Left lung (tissue), 10 donors: ENCODE results near the gene TBC1D10A. TPM values are rescaled to one million over a fixed set of nuclear protein-coding genes. Genes with fewer than 3 reads are reported as not detected.

ENCODE experiments used
- ATAC-seq: fragments of 200-7000 bp; cut with Tn5 transposase; one replicate; pipeline ENCODE4 v1.9.1; 2020; ENCODE audit warnings: moderate library complexity
- DNase-seq, 4 donors: peaks; one replicate each; pipeline ENCODE4 v3.0.0-alpha.2; 2013 to 2020
- H3K27ac ChIP-seq, 2 donors: fragments of 200-600 bp; sonication (generic) in 1 of 2; one replicate each; pipeline versions ENCODE4 v1.5.0 to v1.8.0; 2020 to 2021
- H3K27me3 ChIP-seq, 2 donors: fragments of 200-600 bp; sonication (generic) in 1 of 2; one replicate each; pipeline versions ENCODE4 v1.5.0 to v1.8.0; 2020 to 2021
- H3K36me3 ChIP-seq, 2 donors: fragments of 200-600 bp; sonication (generic) in 1 of 2; one replicate each; pipeline versions ENCODE4 v1.5.0 to v1.8.0; 2020 to 2021
- H3K4me1 ChIP-seq, 2 donors: fragments of 200-600 bp; one replicate each; pipeline ENCODE4 v1.8.0; 2021
- H3K4me3 ChIP-seq, 2 donors: fragments of 200-600 bp; sonication (generic) in 1 of 2; one replicate each; pipeline versions ENCODE4 v1.5.0 to v1.8.0; 2020 to 2021; ENCODE audit warnings: mild to moderate bottlenecking in 1 of 2
- H3K9me3 ChIP-seq, 2 donors: fragments of 200-600 bp; sonication (generic) in 1 of 2; one replicate each; pipeline versions ENCODE4 v1.5.0 to v1.8.0; 2020 to 2021
- intact Hi-C, 2 donors: fragments of 100-400 bp; cut with DNase I; formaldehyde crosslinking; loops; one replicate each; pipeline versions ENCODE4 v1.11.2 to v1.14.2; 2022
- polyA plus RNA-seq, 6 donors: library from polyadenylated mRNA; unstranded; fragments of 120-200 nt; gene quantifications; one replicate each; pipeline ENCODE4 v1.2.1, GENCODE V29; 2013; ENCODE audit not compliant: insufficient read length in 6 of 6
- total RNA-seq, 2 donors: library from RNA; stranded (reverse); fragmentation: NEBNext Ultra II Directional; extraction: Animal tissue kit (Norgen Biotek cat#: 25700); gene quantifications; one replicate each; pipeline ENCODE4 v1.2.1, GENCODE V29; 2021
- TF ChIP-seq, protein P1 (sequence below), 2 donors: fragments of 200-600 bp; sonication (generic) in 1 of 2; IDR thresholded peaks; one replicate each; pipeline versions ENCODE4 v1.5.0 to v1.8.0; 2021; ENCODE audit warnings: antibody characterized with exemption in 2 of 2
- donor health status: DM: no; HTN: yes; CAD: no.
- donor health status: DM: no; HTN: no; CAD: no.

TBC1D10A gene
- total and polyA plus RNA-seq, 8 donors, result 15.4 to 25.4 (median 18.2) TPM

GRCh38 chr22:30305519-30305905 is 21.2 kb downstream of the TBC1D10A start:
- Histone ChIP-seq H3K27me3 (no peaks in the 10 kb centered on the region), H3K27ac (peak overlapping the region; percentile 85 to 88), H3K36me3 (peaks cover 0 to 7% of the 10 kb centered on the region in 2 donors), H3K4me3 (no peak overlapping the region), H3K9me3 (no peaks in the 10 kb centered on the region), H3K4me1 (peaks cover 68 to 100% of the 10 kb centered on the region in 2 donors)
- DNase-seq (peak in 2 of 4 donors; percentile 64 to 75), ATAC-seq (peak; percentile 38)
- TF ChIP-seq, protein P1, sequence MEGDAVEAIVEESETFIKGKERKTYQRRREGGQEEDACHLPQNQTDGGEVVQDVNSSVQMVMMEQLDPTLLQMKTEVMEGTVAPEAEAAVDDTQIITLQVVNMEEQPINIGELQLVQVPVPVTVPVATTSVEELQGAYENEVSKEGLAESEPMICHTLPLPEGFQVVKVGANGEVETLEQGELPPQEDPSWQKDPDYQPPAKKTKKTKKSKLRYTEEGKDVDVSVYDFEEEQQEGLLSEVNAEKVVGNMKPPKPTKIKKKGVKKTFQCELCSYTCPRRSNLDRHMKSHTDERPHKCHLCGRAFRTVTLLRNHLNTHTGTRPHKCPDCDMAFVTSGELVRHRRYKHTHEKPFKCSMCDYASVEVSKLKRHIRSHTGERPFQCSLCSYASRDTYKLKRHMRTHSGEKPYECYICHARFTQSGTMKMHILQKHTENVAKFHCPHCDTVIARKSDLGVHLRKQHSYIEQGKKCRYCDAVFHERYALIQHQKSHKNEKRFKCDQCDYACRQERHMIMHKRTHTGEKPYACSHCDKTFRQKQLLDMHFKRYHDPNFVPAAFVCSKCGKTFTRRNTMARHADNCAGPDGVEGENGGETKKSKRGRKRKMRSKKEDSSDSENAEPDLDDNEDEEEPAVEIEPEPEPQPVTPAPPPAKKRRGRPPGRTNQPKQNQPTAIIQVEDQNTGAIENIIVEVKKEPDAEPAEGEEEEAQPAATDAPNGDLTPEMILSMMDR (IDR thresholded peaks at IDR 0.05), result no peak
- intact Hi-C loops, result no loop called here

GRCh38 chr22:30304495-30305244 is 22.1 kb downstream of the TBC1D10A start:
- H3K36me3 ChIP-seq, result peaks cover 0 to 15% of the 10 kb centered on the region in 2 donors
- H3K4me3 ChIP-seq, result no peak overlapping the region
- H3K27ac ChIP-seq, result peak overlapping the region; percentile 85 to 88
- H3K4me1 ChIP-seq, result peaks cover 60 to 100% of the 10 kb centered on the region in 2 donors
- peak in 1 of 4 donors; percentile 54 for DNase-seq
- intact Hi-C loops, result no loop called here
- H3K9me3 ChIP-seq, result no peaks in the 10 kb centered on the region
- TF ChIP-seq, protein P1 (IDR thresholded peaks at IDR 0.05), result no peak
- ATAC-seq, result peak; percentile 66
- H3K27me3 ChIP-seq, result no peaks in the 10 kb centered on the region

DNA sequence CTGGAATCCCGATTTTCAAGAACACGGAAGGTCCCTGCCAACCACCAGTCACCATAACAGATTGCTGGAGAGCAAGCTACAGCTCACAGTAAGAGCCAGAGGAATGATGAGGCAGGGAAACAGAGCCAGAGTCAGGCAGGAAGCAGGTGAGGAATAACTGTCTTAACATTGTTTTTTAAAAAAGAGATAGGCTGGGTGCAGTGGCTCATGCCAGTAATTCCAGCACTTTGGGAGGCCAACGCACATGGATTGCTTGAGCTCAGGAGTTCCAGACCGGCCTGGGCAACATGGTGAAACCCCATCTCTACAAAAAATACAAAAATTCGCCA is 24.0 kb downstream of the TBC1D10A start:
- DNase-seq, result no peak
- Histone ChIP-seq H3K4me3 (no peak overlapping the region), H3K36me3 (peaks cover 0 to 34% of the 10 kb centered on the region in 2 donors), H3K27ac (peak overlapping the region; percentile 85 to 88), H3K9me3 (no peaks in the 10 kb centered on the region), H3K27me3 (no peaks in the 10 kb centered on the region), H3K4me1 (peaks cover 66 to 89% of the 10 kb centered on the region in 2 donors)
- TF ChIP-seq, protein P1 (IDR thresholded peaks at IDR 0.05), result no peak
- intact Hi-C loops, result no loop called here
- ATAC-seq, result no peak

- intact Hi-C loops, result no loop called here
- no peaks in the 10 kb centered on the region for H3K27me3 ChIP-seq
- peak overlapping the region; percentile 85 to 88 for H3K27ac ChIP-seq
- peaks cover 0 to 40% of the 10 kb centered on the region in 2 donors for H3K36me3 ChIP-seq
- TF ChIP-seq, protein P1 (IDR thresholded peaks at IDR 0.05), result no peak
- H3K4me3 ChIP-seq, result no peak overlapping the region
- ATAC-seq, result peak; percentile 51
- peaks cover 72 to 89% of the 10 kb centered on the region in 2 donors for H3K4me1 ChIP-seq
- no peaks in the 10 kb centered on the region for H3K9me3 ChIP-seq
- peak in 2 of 4 donors; percentile 74 to 84 for DNase-seq
Observed at GRCh38 chr22:30301995-30302809, 24.5 kb downstream of the TBC1D10A start.

- TF ChIP-seq, protein P1 (IDR thresholded peaks at IDR 0.05), result no peak
- Histone ChIP-seq H3K36me3 (peaks cover 0 to 68% of the 10 kb centered on the region in 2 donors), H3K27ac (peak overlapping the region in 1 of 2 donors; percentile 45), H3K9me3 (no peaks in the 10 kb centered on the region), H3K4me3 (no peak overlapping the region), H3K27me3 (no peaks in the 10 kb centered on the region), H3K4me1 (peaks cover 47 to 65% of the 10 kb centered on the region in 2 donors)
- DNase-seq (peak in 1 of 4 donors; percentile 63), ATAC-seq (no peak)
- intact Hi-C loops, result no loop called here
Observed at GRCh38 chr22:30299322-30299721, 27.4 kb downstream of the TBC1D10A start.
